ENCODE measurements around the gene FAM221B.
A peak's percentile ranks its signal among the peaks of the same experiment; 100 is the strongest.

The FAM221B gene

DNA sequence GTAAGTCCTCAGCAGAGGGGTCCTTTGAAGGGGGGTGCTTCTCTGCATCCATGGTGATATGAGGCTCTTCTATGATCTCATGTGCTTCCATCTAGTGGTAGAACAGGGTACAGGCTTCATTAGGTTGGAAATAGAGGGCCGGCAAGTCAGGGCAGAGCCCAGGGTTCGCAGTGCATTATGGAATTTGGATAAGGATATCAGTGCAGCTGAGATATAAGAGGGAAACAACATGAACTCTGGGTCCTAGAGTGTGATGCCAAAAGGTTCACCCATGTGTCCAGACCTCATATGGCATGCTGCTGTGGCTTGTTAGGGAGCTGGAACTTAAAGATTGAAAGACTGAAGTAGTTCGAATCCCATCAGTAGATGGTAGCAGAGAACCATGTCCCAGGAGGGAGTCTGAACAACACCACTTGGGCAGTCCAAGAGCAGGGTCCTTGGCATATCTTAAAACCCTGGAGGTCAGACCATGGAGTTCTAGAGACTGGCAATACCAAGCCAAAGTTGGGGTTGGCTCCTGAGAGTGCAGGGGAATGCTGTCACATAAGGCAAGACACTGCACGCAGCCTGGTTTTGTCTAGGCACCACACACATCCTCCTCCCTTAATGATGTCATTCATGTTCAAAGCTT lies 2.3 kb downstream of the FAM221B start:
- ATAC-seq, result peak; percentile 65
- TF ChIP-seq, protein P1, sequence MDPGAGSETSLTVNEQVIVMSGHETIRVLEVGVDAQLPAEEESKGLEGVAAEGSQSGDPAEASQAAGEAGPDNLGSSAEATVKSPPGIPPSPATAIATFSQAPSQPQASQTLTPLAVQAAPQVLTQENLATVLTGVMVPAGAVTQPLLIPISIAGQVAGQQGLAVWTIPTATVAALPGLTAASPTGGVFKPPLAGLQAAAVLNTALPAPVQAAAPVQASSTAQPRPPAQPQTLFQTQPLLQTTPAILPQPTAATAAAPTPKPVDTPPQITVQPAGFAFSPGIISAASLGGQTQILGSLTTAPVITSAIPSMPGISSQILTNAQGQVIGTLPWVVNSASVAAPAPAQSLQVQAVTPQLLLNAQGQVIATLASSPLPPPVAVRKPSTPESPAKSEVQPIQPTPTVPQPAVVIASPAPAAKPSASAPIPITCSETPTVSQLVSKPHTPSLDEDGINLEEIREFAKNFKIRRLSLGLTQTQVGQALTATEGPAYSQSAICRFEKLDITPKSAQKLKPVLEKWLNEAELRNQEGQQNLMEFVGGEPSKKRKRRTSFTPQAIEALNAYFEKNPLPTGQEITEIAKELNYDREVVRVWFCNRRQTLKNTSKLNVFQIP (CRISPR knock-in tag; IDR thresholded peaks at IDR 0.05; ENCODE audit: borderline replicate concordance, low read depth), result no peak
- TF ChIP-seq, protein P2, sequence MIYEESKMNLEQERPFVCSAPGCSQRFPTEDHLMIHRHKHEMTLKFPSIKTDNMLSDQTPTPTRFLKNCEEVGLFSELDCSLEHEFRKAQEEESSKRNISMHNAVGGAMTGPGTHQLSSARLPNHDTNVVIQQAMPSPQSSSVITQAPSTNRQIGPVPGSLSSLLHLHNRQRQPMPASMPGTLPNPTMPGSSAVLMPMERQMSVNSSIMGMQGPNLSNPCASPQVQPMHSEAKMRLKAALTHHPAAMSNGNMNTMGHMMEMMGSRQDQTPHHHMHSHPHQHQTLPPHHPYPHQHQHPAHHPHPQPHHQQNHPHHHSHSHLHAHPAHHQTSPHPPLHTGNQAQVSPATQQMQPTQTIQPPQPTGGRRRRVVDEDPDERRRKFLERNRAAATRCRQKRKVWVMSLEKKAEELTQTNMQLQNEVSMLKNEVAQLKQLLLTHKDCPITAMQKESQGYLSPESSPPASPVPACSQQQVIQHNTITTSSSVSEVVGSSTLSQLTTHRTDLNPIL (CRISPR knock-in tag; IDR thresholded peaks at IDR 0.05; ENCODE audit: low read depth), result no peak
- TF ChIP-seq ZFP3 (CRISPR knock-in tag; IDR thresholded peaks at IDR 0.05) (no peak), ARNTL (CRISPR knock-in tag; IDR thresholded peaks at IDR 0.05; ENCODE audit: borderline replicate concordance, low read depth) (no peak), RARB (CRISPR knock-in tag; IDR thresholded peaks at IDR 0.05) (no peak), TOX (CRISPR knock-in tag; IDR thresholded peaks at IDR 0.05; ENCODE audit: borderline replicate concordance) (no peak), ZNF565 (CRISPR knock-in tag; conservative IDR thresholded peaks at IDR 0.05; ENCODE audit: low read depth) (no peak), CSDC2 (CRISPR knock-in tag; IDR thresholded peaks at IDR 0.05) (no peak), OSR1 (CRISPR knock-in tag; IDR thresholded peaks at IDR 0.05) (no peak), ZNF70 (CRISPR knock-in tag; IDR thresholded peaks at IDR 0.05) (no peak), TCF4 (CRISPR knock-in tag; IDR thresholded peaks at IDR 0.05; ENCODE audit: borderline replicate concordance) (no peak), PPARA (CRISPR knock-in tag; IDR thresholded peaks at IDR 0.05; ENCODE audit: borderline replicate concordance) (no peak), ESRRG (CRISPR knock-in tag; IDR thresholded peaks at IDR 0.05) (no peak), ZC3H10 (CRISPR knock-in tag; IDR thresholded peaks at IDR 0.05) (no peak)
- TF ChIP-seq, protein P3, sequence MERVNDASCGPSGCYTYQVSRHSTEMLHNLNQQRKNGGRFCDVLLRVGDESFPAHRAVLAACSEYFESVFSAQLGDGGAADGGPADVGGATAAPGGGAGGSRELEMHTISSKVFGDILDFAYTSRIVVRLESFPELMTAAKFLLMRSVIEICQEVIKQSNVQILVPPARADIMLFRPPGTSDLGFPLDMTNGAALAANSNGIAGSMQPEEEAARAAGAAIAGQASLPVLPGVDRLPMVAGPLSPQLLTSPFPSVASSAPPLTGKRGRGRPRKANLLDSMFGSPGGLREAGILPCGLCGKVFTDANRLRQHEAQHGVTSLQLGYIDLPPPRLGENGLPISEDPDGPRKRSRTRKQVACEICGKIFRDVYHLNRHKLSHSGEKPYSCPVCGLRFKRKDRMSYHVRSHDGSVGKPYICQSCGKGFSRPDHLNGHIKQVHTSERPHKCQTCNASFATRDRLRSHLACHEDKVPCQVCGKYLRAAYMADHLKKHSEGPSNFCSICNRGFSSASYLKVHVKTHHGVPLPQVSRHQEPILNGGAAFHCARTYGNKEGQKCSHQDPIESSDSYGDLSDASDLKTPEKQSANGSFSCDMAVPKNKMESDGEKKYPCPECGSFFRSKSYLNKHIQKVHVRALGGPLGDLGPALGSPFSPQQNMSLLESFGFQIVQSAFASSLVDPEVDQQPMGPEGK (CRISPR knock-in tag; IDR thresholded peaks at IDR 0.05; ENCODE audit: borderline replicate concordance), result no peak

DNA sequence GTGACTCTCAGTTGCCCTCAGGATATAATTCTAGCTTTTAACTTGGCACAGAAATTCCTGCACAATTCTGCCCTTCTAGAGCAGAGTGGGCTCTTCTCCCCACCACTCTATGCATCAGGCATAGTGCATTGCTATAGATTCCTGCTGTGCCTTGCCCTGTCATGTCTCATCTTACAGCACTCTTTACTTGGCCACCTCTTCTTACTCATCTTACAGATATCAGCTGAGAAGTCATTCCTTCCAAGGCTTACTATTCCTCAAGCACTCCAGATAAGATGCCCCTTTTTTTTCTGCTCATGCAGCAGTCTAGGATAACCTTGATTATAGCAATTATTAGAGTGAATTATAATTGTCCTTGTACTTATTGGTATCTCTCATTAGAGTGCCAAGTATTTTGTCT lies 5.6 kb downstream of the FAM221B start:
- no peak for ATAC-seq
- TF ChIP-seq TCF4 (CRISPR knock-in tag; IDR thresholded peaks at IDR 0.05; ENCODE audit: borderline replicate concordance) (no peak), BACH2 (CRISPR knock-in tag; IDR thresholded peaks at IDR 0.05; ENCODE audit: borderline replicate concordance) (no peak), GLIS3 (CRISPR knock-in tag; IDR thresholded peaks at IDR 0.05) (no peak), RARB (CRISPR knock-in tag; IDR thresholded peaks at IDR 0.05) (no peak), ZC3H10 (CRISPR knock-in tag; IDR thresholded peaks at IDR 0.05) (no peak), ZNF70 (CRISPR knock-in tag; IDR thresholded peaks at IDR 0.05) (no peak), ZFP3 (CRISPR knock-in tag; IDR thresholded peaks at IDR 0.05) (no peak), PPARA (CRISPR knock-in tag; IDR thresholded peaks at IDR 0.05; ENCODE audit: borderline replicate concordance) (no peak)
- TF ChIP-seq, protein P4, sequence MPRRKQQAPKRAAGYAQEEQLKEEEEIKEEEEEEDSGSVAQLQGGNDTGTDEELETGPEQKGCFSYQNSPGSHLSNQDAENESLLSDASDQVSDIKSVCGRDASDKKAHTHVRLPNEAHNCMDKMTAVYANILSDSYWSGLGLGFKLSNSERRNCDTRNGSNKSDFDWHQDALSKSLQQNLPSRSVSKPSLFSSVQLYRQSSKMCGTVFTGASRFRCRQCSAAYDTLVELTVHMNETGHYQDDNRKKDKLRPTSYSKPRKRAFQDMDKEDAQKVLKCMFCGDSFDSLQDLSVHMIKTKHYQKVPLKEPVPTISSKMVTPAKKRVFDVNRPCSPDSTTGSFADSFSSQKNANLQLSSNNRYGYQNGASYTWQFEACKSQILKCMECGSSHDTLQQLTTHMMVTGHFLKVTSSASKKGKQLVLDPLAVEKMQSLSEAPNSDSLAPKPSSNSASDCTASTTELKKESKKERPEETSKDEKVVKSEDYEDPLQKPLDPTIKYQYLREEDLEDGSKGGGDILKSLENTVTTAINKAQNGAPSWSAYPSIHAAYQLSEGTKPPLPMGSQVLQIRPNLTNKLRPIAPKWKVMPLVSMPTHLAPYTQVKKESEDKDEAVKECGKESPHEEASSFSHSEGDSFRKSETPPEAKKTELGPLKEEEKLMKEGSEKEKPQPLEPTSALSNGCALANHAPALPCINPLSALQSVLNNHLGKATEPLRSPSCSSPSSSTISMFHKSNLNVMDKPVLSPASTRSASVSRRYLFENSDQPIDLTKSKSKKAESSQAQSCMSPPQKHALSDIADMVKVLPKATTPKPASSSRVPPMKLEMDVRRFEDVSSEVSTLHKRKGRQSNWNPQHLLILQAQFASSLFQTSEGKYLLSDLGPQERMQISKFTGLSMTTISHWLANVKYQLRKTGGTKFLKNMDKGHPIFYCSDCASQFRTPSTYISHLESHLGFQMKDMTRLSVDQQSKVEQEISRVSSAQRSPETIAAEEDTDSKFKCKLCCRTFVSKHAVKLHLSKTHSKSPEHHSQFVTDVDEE (CRISPR knock-in tag; IDR thresholded peaks at IDR 0.05), result no peak

DNA sequence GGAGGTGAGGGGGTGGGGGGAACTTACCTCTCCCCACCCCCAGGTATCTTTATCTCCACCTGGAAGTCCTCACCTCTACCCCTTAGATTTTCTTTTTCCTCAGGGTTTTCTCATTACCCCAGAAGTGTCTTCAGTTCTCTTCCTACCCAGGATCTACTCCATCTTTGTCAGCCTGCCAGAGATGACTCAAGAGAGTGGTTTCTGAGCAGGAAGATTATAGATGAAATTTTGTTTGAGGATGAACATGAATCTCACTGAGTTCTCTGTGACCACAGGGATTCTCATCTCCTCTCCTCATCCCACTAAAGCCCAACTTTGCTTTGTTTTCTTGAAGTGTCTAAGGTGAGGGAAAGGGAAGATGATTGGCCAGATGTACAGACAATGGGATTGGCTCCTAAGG lies 8.5 kb downstream of the FAM221B start:
- TF ChIP-seq TCF4 (CRISPR knock-in tag; IDR thresholded peaks at IDR 0.05; ENCODE audit: borderline replicate concordance) (no peak), RARB (CRISPR knock-in tag; IDR thresholded peaks at IDR 0.05) (no peak)
- TF ChIP-seq, protein P4 (CRISPR knock-in tag; IDR thresholded peaks at IDR 0.05), result no peak
- TF ChIP-seq, protein P1 (CRISPR knock-in tag; IDR thresholded peaks at IDR 0.05; ENCODE audit: borderline replicate concordance, low read depth), result no peak
- no peak for ATAC-seq

Measured in SK-N-SH treated with all-trans-retinoic acid at 6 μM for 48 hours (cell line).